Left lung (tissue), 10 donors: Measurements from ENCODE around the gene MTRFR. TPM values are rescaled to one million over a fixed set of nuclear protein-coding genes. Genes with fewer than 3 reads are reported as not detected.
"Not testable (repeated sequence)": the region's sequence is repeated elsewhere in the genome, so short reads cannot be mapped to it uniquely, and the experiment has no call there.

Experiments used
- ATAC-seq: fragments of 200-7000 bp; cut with Tn5 transposase; one replicate; pipeline ENCODE4 v1.9.1; 2020; ENCODE audit warnings: moderate library complexity
- DNase-seq, 4 donors: peaks; one replicate each; pipeline ENCODE4 v3.0.0-alpha.2; 2013 to 2020
- H3K27ac ChIP-seq, 2 donors: fragments of 200-600 bp; sonication (generic) in 1 of 2; one replicate each; pipeline versions ENCODE4 v1.5.0 to v1.8.0; 2020 to 2021
- H3K27me3 ChIP-seq, 2 donors: fragments of 200-600 bp; sonication (generic) in 1 of 2; one replicate each; pipeline versions ENCODE4 v1.5.0 to v1.8.0; 2020 to 2021
- H3K36me3 ChIP-seq, 2 donors: fragments of 200-600 bp; sonication (generic) in 1 of 2; one replicate each; pipeline versions ENCODE4 v1.5.0 to v1.8.0; 2020 to 2021
- H3K4me1 ChIP-seq, 2 donors: fragments of 200-600 bp; one replicate each; pipeline ENCODE4 v1.8.0; 2021
- H3K4me3 ChIP-seq, 2 donors: fragments of 200-600 bp; sonication (generic) in 1 of 2; one replicate each; pipeline versions ENCODE4 v1.5.0 to v1.8.0; 2020 to 2021; ENCODE audit warnings: mild to moderate bottlenecking in 1 of 2
- H3K9me3 ChIP-seq, 2 donors: fragments of 200-600 bp; sonication (generic) in 1 of 2; one replicate each; pipeline versions ENCODE4 v1.5.0 to v1.8.0; 2020 to 2021
- intact Hi-C, 2 donors: fragments of 100-400 bp; cut with DNase I; formaldehyde crosslinking; loops; one replicate each; pipeline versions ENCODE4 v1.11.2 to v1.14.2; 2022
- polyA plus RNA-seq, 6 donors: library from polyadenylated mRNA; unstranded; fragments of 120-200 nt; gene quantifications; one replicate each; pipeline ENCODE4 v1.2.1, GENCODE V29; 2013; ENCODE audit not compliant: insufficient read length in 6 of 6
- total RNA-seq, 2 donors: library from RNA; stranded (reverse); fragmentation: NEBNext Ultra II Directional; extraction: Animal tissue kit (Norgen Biotek cat#: 25700); gene quantifications; one replicate each; pipeline ENCODE4 v1.2.1, GENCODE V29; 2021
- TF ChIP-seq, protein P1 (sequence below), 2 donors: fragments of 200-600 bp; sonication (generic) in 1 of 2; IDR thresholded peaks; one replicate each; pipeline versions ENCODE4 v1.5.0 to v1.8.0; 2021; ENCODE audit warnings: antibody characterized with exemption in 2 of 2
- donor health status: DM: no; HTN: yes; CAD: no.
- donor health status: DM: no; HTN: no; CAD: no.

The MTRFR gene
- total and polyA plus RNA-seq, 8 donors = 13.2 to 28.5 (median 25.9) TPM

DNA sequence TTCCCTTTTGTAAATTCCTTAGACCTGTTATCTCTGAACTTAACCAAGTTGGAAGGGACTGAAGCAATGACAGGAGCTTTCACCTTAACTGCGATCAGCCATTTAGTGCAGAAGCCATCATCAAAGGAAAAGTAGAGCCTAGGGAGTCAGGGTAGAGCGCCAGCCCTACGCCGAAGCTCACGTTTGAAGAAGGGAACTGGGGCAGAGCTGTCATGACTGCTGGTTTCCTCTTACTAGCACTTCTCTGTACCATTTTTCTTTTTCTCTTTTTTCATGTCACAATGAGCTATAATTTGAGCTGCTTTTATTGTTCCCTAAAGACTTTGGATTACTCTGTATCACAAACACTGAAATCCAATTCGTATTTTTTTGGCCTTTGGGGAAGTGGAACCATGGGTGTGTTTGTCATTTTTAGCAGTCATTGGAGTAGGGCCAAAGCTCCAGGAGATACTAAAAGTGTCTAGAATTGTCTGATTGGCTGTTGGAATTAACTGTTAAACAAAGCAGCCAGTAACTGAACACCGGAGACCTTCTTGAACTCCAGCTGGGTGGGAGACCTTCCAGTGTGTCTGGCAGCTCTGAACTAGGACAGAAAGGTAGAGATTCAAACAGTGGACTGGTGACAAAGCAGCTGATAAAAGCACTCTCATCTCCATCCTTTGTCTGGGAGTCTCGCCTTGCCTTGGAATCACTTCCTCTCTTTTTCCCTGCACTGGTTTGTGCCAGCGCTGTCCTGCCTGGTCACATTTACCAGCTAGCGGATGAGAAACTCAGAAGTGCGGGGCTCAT lies 9.1 kb downstream of the MTRFR start:
- H3K27me3 ChIP-seq = no peaks in the 10 kb centered on the region
- intact Hi-C loops = no loop called here
- no peak for DNase-seq
- TF ChIP-seq, protein P1, sequence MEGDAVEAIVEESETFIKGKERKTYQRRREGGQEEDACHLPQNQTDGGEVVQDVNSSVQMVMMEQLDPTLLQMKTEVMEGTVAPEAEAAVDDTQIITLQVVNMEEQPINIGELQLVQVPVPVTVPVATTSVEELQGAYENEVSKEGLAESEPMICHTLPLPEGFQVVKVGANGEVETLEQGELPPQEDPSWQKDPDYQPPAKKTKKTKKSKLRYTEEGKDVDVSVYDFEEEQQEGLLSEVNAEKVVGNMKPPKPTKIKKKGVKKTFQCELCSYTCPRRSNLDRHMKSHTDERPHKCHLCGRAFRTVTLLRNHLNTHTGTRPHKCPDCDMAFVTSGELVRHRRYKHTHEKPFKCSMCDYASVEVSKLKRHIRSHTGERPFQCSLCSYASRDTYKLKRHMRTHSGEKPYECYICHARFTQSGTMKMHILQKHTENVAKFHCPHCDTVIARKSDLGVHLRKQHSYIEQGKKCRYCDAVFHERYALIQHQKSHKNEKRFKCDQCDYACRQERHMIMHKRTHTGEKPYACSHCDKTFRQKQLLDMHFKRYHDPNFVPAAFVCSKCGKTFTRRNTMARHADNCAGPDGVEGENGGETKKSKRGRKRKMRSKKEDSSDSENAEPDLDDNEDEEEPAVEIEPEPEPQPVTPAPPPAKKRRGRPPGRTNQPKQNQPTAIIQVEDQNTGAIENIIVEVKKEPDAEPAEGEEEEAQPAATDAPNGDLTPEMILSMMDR (IDR thresholded peaks at IDR 0.05) = no peak
- H3K4me1 ChIP-seq = peaks cover 0 to 21% of the 10 kb centered on the region in 2 donors
- peak overlapping the region; percentile 3 to 48 for H3K27ac ChIP-seq
- no peak overlapping the region for H3K4me3 ChIP-seq
- peaks cover 0 to 15% of the 10 kb centered on the region in 2 donors for H3K36me3 ChIP-seq
- ATAC-seq = peak; percentile 9
- no peaks in the 10 kb centered on the region for H3K9me3 ChIP-seq

DNA sequence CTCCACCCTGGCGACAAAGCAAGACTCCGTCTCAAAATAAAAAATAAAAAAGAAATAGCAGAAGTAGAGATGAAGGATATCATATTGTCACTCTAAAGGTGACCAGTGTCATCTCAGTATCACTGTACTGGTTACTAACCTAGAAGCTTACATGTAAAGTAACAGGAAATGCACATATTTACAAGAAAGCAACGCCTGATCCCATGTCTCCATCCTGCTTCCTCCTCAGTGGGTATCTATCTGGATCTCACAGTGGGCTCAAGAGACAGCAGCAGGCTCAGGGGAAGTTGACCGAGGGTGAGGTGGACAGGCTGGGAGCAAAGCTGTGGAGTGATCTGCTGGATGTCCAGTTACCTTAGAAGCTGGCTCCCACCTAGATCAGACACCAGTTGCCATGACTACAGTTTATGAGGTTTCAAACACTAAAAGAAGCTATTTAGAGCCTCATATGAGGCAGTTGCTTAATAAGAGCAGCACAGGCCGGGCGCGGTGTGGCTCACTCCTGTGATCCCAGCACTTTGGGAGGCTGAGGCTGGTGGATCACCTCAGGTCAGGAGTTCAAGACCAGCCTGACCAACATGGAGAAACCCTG lies 10.5 kb downstream of the MTRFR start:
- intact Hi-C loops = no loop called here
- ATAC-seq (no peak), DNase-seq (peak in 1 of 4 donors; percentile 36)
- Histone ChIP-seq H3K9me3 (no peaks in the 10 kb centered on the region), H3K27ac (no peak overlapping the region), H3K27me3 (no peaks in the 10 kb centered on the region), H3K4me1 (peaks cover 0 to 13% of the 10 kb centered on the region in 2 donors), H3K4me3 (no peak overlapping the region), H3K36me3 (peaks cover 0 to 20% of the 10 kb centered on the region in 2 donors)
- TF ChIP-seq, protein P1 (IDR thresholded peaks at IDR 0.05) = no peak

DNA sequence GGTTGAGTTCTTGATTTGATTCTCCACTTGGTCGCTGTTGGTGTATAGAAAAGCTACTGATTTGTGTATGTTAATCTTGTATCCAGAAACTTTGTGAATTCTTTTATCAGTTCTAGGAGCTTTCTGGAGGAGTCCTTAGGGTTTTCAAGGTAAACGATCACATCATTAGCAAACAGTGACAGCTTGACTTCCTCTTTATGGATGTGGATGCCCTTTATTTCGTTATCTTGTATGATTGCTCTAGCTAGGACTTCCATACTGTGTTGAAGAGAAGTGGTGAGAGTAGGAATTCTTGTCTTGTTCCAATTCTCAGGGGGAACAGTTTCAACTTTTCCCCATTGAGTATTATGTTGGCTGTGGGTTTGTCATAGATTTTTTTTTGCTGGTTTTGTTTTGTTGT lies 12.4 kb downstream of the MTRFR start:
- Histone ChIP-seq H3K27ac (no peak overlapping the region), H3K27me3 (no peaks in the 10 kb centered on the region), H3K4me3 (no peak overlapping the region), H3K4me1 (peaks cover 0 to 17% of the 10 kb centered on the region in 2 donors), H3K36me3 (peaks cover 0 to 26% of the 10 kb centered on the region in 2 donors), H3K9me3 (no peaks in the 10 kb centered on the region)
- ATAC-seq (no peak), DNase-seq (no peak)
- intact Hi-C loops = no loop called here
- TF ChIP-seq, protein P1 (IDR thresholded peaks at IDR 0.05) = no peak

DNA sequence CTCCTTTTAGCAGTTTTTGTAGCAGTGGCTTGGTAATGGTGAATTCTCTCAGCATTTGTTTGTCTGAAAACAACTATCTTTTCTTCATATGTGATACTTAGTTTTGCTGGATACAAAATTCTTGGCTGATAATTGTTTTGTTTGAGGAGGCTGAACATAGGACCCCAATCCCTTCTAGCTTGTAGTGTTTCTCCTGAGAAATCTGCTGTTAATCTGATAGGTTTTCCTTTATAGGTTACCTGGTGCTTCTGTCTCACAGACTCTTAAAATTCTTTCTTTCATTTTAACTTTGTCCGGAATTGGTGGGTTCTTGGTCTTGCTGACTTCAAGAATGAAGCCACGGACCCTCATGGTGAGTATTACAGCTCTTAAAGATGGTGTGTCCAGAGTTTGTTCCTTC lies 14.9 kb downstream of the MTRFR start:
- intact Hi-C loops, H3K4me3 ChIP-seq, H3K9me3 ChIP-seq, H3K27me3 ChIP-seq, DNase-seq, H3K27ac ChIP-seq, ATAC-seq: not testable (repeated sequence)
- Histone ChIP-seq H3K4me1 (peaks cover 0 to 10% of the 10 kb centered on the region in 2 donors), H3K36me3 (peaks cover 0 to 11% of the 10 kb centered on the region in 2 donors)

DNA sequence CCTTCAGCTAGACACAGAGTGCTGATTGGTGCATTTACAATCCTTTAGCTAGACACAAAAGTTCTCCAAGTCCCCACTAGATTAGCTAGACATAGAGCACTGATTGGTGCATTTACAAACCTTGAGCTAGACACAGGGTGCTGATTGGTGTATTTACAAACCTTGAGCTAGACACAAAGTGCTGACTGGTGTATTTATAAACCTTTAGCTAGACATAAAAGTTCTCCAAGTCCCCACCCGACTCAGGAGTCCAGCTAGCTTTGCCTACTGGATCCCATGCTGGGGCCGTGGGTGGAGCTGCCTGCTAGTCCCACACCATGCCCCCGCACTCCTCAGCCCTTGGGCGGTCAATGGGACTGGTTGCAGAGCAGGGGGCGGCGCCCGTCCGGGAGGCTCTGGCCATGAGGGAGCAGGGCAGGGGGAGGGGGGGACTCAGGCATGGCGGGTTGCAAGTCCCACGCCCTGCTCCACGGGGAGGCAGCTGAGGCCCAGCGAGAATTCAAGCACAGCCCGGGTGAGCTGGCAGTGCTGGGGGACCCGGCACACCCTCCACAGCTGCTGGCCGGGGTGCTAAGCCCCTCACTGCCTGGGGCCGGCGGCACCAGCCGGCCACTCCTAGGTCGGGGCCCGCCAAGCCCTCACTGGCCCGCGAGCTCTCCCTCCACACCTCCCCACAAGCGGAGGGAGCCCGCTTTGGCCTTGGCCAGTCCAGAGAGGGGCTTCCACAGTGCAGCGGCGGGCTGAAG lies 15.9 kb downstream of the MTRFR start:
- ATAC-seq, H3K27me3 ChIP-seq, intact Hi-C loops, H3K27ac ChIP-seq, H3K9me3 ChIP-seq, H3K4me3 ChIP-seq: not testable (repeated sequence)
- DNase-seq = peak in 1 of 4 donors; percentile 73
- peaks cover 0 to 10% of the 10 kb centered on the region in 2 donors for H3K4me1 ChIP-seq
- peaks cover 0 to 19% of the 10 kb centered on the region in 2 donors for H3K36me3 ChIP-seq
